IMR-90 (cell line): ENCODE data around the gene POFUT1.

ENCODE experiments used
- FOS ChIP-seq: fragments of 150-350 bp; IDR thresholded peaks from 2 replicates; pipeline ENCODE4 v1.6.1; 2016; ENCODE audit warnings: low read depth, low read length
- SMC3 ChIP-seq: fragments of 150-350 bp; IDR thresholded peaks from 2 replicates; pipeline ENCODE4 v1.6.1; 2016; ENCODE audit warnings: low read depth, mild to moderate bottlenecking, antibody characterized with exemption, low read length, moderate library complexity

DNA sequence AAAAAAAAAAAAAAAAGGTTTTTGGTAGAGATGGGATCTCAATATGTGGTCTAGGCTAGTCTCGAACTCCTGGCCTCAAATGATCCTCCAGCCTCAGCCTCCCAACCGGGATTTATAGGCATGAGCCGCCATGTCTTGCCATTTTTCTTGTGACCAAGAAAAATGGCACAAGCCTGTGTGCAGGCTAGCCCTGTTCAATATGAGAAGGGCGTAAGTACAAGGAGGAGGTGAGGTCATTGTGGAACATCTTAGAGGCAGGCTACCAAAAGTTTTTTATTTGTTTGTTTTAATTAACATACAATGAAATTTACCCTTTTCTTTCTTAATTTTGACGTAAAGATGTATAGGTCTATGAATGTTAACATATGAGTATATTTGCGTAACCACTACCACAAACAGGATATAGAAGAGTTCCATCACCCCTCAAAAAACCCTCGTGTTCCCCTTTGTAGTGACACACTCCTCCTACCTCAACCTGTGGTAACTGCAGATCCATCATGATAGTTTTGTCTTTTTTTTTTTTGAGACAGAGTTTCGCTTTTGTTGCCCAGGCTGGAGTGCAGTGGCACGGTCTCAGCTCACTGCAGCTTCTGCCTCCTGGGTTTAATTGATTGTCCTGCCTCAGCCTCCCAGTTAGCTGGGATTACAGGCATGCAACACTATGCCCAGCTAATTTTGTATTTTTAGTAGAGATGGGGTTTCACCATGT, 41.5 kb downstream of the POFUT1 start:
- TF ChIP-seq FOS (no peak), SMC3 (no peak)
